SHP77 (cell line): ENCODE measurements around the gene PAM.
A peak's percentile ranks its signal among the peaks of the same experiment; 100 is the strongest.

ENCODE experiments used
- DNase-seq, 2 experiments: peaks; one replicate each; lab custom pipeline; 2025; lab: John Stamatoyannopoulos, UW

PAM gene

DNA sequence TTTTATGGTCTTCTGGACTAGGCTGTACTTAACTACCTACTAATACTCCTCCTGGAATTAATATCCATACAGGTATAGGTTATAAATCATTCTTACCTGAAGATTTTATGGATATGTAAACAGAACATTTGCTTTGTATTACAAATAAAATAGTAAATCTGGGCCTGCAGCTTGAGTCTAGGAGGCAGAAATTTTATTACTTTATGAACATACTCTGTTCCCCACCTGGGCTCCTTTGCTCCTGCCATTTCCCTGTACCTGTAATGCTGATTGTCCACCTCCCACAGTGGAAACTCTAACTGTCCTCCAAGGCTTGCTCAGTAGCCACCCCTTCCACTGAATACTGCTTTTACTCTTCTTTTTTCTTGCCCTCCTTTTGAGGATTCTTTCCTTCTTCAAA is 108.0 kb downstream of the PAM start:
- no peak for DNase-seq

DNA sequence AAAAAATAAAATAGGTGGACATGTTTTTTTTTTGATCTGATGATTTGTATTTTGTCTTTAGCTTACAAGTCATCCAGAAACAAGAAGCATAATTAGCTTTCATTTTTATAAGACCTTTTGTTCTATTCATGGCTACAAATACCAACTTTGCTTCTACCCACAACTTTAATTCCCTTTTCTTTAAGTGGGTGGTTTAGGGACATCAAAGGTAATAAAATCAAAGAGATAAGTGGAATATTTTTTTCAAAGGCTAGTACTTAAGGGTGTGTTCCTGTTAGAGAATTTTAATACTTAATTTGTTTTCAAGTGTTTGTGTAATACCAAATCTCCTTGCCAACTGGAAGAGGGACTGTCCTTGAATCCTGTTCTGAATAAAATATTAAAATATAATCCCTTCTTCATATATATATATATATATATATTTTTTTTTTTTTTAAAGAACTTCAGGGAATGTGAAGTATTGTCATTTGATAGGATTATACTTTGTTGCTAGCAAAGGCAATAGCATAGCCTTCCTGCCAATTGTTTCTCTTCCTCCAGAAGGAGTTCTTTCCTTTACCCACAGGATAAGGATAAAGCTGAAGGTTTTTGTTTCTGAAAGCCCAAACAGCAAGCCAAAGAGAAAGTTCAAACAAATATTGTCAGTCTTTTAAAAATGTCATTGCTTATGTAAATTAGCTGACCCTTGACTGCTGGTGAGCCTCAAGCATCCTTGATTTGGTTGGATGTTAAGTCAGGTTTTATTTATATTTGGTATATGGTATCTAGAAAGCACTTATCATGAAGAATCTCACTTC is 108.9 kb downstream of the PAM start:
- no peak for DNase-seq

DNA sequence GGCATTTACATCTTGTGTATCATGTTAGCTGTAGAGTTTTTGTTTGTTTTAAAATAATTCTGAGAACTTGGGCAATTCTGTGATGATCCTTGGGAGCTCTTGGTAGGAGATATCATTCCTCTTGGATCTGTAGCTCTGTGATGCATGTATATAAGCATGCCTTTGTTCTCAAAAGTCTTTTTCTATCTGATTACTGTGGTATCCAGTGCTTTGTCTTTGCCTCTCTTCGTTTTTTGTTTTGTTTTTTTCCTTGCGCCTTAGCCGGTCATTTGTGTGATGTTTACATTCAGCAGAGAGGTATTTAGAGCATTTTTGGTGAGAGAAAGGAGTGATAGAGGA is 110.0 kb downstream of the PAM start:
- DNase-seq = no peak

DNA sequence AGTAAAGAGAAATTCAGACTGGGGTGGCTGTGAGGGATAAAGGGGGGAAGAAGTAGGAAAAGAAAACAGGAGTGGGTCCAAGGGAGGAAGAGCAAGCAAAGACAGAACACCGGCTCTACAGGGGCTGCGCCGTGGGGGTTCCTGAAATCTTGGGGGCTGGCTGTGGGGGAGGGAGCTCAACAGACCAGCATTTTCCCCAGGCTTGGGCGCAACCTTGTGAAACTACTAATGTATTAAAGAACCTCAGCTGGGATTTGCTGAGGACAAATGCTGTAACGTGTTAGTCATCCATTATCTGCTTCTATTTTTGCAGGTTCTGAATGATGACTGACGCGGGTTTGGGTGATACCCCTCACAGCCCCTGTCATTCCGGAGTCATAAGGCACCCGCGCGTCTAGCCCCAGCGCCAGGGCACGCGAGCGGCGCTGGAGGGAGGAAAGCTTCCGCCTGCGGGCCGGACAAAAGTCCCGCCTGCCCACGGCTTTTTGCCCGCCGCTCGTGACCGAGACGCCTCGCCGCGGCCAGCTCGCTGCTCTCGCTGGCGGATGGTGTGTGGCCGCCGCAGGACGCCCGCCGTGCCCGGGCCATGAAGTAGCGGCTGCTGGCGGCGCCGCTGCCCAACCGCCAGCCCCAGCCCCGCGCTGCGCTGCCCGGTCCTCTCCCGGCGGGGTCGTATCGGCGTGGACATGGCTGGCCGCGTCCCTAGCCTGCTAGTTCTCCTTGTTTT is 110.6 kb downstream of the PAM start:
- DNase-seq = peak in 1 of 2 experiments; percentile 47

DNA sequence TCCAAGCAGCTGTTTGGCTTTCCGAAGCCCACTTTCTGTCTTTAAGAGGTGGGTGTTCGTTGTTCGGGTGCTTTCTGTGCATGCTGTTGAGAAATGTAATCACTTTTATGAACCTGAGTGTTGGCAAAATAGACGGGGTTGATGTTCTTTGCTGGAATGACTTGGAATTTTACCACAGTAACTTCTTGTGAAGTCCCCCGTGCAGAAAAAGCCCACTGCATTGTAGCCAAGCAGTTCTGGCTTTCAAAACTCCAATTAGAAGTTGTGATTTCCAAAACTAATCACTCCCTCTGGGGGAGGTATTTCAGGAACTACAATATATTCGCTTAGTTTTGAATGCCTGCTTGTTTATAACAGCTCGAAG is 111.1 kb downstream of the PAM start:
- DNase-seq = no peak

DNA sequence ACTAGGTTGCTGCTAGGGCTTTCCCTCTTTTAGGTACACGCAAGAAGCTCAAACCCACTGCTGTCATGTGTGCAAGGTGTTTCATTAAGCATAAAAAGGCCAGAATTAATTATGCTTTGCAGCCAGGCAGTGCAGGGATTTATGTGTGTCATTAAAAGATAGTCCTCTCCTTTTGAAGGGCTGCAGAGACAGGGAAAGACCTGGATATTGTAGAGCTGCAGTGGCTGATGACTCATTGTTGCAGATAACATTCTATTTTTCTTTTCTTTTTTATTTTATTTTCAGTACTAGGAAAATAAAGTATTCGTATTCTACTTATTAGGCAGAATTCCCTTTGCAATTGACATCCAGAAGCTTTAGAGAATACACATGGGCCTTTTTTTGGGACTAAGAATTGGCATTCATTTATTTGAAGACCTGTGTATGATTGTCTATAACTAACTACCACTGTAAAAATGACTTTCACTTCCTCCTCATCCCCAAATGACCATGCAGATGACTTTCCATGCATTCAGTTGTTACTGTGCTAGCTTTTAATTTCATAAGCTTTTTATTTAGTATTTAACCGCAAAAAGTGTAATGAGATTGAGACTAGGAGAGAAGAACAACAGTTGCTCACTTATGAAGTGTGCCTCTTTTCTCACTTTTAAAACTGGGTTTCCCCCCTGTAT is 113.0 kb downstream of the PAM start:
- no peak for DNase-seq

DNA sequence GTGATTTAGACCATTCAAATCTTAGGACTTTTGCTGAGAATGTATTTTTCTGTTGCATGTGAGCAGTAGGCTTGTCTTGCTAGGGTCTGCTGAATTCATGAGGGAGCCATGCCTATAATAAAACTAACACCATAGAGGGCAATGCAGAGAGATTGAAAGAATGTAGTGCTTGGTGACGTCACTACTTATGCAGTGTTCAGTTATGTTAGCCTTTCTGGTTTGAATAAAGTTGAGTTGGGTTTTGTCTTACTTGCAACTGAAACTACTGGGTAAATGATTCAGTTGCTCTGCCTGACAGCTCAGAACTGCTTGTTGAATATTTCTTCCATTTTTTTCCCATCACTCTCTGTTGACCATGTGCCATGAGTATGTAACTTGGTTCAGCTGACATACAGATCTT is 114.1 kb downstream of the PAM start:
- no peak for DNase-seq

DNA sequence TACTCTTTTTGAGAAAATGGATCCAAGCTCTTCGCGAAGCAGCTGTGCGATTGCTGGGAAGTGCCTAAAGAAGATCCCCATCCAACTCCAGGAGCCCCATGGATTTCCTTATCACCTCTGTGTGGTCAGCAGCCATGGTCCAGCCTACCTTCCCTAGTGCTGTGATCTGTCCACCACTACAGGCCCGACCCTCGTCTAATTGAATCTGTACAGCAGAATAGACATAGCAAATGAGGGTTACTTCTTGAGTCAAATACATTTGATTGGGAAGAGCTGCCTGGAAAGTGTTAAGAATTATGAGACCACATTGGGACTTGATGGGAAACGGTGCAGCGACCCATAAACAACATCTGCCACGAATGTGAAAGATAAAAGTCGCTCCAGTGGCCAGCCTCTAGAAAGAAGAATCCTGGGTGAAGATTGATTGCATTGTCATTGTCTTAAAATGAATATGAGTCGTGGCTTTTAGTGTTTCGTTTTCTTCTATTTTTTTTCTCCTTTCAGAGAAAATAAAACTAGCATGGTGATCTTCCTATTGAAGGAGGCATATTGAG is 118.4 kb downstream of the PAM start:
- DNase-seq = no peak

DNA sequence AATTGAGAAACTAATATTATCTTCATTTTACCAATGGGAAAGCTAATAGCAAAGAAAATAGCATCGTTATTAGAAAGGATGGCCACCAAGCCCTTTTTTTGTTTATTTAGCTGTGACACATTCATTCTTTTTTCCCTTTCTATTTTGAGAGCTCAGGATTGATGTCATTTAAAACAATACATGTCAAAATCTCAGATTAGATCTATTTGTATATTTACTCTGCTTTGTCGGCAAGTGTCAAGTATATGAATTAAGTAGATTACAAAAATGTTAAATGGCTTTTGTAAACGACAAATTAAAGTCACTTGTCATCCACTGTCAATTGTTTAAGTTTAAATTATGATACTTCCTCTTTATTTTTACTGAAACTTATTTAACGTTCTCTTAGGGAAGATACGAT is 118.9 kb downstream of the PAM start:
- DNase-seq = no peak

DNA sequence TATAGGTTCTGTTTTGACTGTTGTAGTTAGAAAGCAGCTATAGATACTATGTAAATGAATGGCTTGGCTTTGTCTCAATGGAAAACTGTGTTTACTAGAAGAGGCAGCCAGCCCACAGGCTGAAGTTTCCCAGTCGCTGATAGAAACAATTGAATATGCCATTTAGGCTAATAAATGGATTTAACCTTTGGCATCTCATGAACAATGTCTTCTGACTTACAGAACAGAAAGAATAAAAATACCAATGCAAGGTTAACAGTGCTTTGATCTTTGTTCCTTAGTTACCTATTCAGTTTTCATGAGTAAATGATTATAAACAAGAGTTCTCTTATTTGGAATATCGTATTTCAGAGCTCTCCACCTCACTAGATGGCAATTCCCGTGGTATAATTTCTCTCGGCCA is 120.6 kb downstream of the PAM start:
- DNase-seq = no peak

DNA sequence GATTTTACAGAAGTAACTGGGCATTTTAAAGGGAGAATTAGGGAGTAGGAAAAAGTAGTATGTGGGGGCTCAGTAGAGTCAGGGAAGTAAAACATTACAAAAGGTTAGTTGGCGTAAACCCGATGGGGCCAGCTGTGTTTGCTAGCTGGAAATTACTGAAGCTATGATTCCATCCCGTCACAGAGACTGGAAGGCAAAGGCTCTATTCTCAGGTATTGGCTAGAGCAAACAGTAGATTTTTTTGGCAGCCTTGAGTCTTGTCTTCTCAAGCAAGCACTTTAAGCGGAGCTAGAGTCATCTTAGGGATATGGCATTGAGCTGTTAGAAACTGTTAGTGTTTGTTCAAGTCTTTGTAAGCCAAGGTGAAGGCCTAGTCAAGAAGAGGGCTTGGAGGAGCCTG is 121.5 kb downstream of the PAM start:
- no peak for DNase-seq

DNA sequence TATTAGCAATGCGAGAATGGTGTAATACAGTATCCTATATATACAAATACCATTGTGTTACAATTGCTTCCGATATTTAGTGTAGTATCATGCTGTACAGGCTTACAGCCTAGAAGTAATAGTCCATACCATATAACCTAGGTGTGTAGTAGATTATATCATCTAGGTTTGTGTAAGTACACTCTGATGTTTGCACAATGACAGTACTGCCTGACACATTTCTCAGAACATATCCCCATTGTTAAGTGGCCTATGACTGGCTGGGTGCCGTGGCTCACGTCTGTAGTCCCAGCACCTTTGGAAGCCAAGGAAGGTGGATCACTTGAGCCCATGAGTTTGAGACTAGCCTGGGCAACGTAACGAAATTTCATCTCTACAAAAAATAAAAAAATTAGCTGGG is 124.6 kb downstream of the PAM start:
- no peak for DNase-seq

DNA sequence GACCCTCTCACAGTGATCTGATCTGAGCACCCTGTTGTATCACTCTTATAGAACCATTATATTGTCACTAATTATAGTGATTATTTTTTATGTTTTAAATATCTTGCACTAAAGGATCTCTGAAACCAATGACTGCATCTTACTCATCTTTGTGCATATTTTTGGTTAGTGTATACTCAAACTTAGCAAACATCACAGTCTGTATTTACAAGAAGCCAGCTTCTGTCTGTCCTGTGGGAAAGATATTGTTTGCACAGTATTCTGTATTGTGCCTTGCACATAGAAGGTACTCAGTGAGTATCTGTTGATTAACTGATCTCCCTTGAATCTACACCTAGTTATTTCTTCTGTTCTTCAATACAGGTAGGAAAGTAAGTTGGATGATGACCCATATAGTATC is 131.5 kb downstream of the PAM start:
- no peak for DNase-seq

DNA sequence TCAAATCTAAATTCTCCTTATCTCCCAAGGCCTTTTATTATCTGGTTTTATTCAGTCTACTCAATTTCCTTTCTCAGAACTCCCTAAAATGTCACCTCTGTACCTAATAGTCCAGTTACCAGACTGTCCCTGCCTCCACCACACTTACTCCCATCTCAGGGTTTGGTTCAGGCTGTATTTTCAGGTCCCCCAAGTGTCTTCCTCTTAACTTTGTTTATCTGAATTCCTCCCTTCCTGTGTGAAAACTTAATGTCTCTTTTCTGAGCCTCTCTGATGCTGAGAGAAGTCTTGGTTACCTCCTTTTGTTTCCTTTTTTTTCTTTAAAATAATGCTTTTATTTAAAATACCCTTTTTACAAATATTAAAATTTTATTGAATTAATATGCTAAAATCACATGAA is 133.4 kb downstream of the PAM start:
- DNase-seq = no peak

DNA sequence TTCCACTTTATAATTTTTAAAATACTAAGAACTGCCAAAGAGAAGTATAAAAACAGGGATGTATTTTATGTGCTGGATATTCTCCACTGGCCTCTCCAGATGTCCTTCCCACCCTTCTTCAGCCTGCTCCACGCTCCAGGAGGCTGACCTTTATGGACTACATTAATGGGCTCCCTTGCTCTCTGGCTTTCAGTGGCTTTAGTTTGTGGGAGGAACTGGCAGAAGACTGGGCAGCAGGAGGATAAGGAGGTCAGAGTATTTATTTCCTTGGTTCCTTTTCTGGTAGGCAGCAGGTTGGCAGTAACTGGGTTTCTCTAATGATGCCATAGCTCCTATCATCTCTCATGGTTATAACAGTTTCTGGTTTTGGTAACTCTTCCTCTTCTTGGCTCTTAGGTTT is 133.9 kb downstream of the PAM start:
- no peak for DNase-seq

DNA sequence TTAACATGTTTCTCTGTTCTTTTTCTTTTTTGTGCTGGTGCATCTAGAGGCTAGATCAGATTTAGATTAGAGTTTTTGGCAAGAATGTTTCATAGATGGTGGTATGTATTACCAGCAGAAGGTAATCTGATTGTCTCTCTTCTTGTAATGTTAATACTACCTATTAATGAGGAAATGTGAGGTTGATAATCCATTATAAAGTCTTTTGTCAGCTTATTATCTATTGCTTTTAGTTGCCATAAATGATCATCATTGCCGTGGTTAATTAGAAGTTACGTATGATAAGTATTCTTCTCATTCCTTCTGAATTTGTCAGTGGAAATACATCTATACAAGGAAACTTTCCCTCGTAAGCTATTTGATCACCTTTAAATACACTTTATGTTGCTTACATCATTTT is 135.0 kb downstream of the PAM start:
- no peak for DNase-seq

DNA sequence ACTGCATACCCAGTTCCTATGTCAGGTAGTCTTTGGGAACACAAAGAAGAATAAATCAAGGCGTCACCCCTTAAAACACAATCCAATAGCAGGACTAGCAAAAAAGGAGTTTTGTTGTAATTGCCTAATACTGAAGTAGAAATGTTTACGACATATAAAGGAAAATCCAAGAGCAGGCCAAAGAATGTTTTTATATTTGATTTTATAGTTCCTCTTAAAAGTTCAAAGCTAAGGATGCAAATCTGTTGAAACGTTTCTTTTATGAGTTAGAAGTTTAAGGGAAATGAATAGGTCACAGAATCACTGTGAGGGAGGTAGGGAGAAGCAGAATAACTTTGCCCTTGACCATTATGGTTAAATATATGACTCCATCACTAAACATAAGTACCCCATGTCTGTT is 136.1 kb downstream of the PAM start:
- no peak for DNase-seq

DNA sequence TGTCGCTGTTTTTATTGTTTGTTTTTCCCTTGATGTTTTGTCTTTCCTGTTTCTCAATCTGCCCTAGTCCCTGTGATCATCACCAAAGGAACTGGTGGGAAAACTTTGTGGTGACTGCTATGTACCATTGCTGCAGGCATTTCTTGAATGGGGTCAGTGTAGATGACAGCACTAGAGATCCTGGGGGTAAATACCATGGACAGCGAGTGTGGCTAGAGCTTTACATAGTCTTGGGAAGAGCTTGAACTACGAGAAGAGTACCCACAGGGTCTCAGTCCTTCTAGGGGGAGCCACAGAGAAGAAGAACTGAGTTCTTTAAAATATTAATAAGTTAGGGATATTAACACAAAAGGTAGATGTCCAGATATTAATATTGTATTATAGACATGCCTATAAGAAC is 138.8 kb downstream of the PAM start:
- DNase-seq = no peak

DNA sequence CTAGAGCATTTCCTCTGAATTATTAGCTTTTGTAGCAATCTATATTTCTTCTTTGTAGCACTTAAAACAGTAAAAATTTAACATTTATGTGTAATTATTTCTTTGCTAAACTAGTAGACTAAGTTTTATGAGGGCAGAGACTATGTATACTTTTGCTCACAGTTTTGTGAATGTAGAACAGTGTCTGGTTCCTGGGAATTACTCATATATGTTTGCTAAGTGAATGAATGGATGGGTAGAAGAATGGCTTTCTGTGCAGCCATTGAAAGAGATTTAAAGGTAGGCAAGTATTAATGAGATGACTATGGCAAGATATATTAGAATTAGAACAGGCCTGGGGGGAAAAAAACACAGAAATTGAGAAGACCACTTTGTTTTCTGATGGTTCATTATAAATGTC is 140.1 kb downstream of the PAM start:
- DNase-seq = no peak

DNA sequence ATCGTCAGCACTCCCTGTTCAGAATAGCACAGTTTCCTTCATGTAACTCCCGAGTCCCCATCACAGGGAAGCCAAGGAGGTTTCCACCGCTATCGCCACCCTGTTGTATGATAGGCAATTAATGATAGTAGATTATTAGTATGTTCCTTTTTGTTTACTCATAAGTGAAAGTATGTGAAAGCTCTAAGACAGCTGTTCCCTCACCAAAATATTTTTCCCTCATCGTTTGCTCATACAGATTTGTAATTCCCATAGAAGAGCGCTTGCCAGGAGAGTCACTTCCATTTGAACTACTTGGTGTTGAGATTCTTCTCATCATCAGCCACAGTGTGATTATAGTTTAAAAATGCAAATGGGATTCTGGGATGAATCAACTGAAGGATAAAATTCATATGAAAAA is 140.9 kb downstream of the PAM start:
- DNase-seq = no peak

DNA sequence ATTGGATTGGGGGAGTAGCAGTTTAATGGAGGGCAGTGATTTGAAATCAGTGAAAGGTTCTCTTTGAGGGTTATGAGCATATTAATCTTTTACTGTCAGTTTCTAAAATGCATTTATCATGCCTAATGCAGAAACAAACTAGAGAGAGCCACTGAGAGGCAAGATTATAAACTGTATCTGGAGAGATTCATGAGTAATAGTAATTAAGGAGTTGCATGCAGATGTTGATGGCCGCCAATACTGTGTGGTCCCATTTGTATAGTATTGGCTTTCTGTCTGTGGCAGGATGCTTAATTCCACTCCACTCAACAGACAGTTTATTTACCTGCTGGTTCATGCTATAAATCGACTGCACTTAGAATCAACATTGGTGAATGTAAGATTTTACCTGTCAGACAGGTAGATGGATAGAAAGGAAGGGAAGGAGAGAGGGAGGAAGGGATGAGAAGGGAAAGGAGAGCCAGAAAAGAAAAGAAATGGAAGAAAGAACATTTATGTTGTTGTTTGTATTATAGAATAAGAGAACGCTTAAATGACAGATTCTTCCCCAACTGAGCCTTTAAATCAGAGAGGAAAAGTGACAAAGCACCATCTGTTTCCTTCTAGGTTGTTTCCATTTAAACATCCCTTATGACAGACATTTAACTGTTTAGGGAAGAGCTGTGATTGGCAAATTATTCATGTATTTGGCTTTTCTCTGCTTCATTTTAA is 146.5 kb downstream of the PAM start:
- no peak for DNase-seq

DNA sequence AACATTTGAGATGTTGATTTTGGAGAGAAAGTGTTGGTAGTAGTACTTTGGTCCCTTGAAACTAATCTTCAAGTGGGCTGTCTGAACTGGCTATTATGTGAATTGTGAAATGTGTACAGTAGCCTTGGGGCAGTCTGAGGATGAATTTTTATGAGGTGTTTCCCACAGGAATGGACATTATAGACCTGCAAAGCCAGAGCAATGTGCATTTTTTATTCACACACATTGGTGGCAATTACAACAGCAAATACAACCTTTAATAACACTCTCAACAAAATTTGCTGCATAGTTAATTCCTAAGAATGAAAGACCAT is 147.0 kb downstream of the PAM start:
- no peak for DNase-seq

DNA sequence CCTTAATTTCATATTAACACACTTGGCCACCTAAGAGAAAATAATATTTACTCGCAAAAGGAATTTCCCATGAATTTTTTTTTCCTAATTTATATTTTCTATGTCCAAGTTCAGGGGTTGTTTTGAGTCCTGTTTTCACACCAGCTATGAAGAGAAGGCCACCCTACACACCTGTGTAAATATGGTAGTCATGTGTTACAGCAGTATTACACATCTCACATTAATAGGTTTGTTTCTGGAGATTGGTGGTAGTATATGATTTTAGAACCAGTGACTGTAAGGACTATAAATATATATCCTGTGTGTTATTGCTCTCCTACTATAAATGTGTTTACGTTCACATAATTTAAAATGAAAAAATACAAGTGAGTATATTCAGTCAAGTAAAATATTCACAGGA is 147.5 kb downstream of the PAM start:
- peak; percentile 22 to 32 for DNase-seq
